ENCODE results near the gene KCNH2.

KCNH2 gene

DNA sequence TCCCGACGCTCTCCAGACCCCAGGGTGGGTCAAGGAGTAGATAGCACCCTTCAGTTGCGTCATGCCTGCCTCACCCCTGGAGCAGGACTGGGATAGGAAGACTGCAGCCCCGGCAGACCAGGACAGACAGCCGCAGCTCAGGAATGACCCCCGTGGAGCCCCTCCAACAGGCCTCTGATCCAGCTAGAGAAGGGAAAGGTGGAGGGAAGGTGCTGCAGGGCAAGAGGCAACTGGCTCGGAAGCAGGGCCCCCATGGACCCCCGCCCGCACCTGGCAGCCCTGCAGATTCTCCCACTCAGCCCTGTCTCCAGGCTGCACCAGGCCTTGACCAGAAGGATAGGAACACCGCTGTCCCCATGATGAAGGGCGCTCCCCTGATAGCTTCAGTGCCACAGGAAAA, 7.7 kb downstream of the KCNH2 start:
- no peak overlapping the region for H3K4me3 ChIP-seq (ENCODE audit: low read length)
- H3K36me3 ChIP-seq (ENCODE audit: control insufficient read depth, low read length): no peaks in the 10 kb centered on the region
- H4K20me1 ChIP-seq (ENCODE audit: control insufficient read depth, insufficient read depth, low read depth, low read length): no peaks in the 10 kb centered on the region; the same call in 1 of the 2 replicates
- H3K9me2 ChIP-seq (replicated peaks; ENCODE audit: control insufficient read depth, low read length): no peaks in the 10 kb centered on the region
- H3K27me3 ChIP-seq (ENCODE audit: control insufficient read depth, low read length): 0 out of 2 replicates have a peak, but pooled peaks cover 13% of the 10 kb centered on the region
- H3K27ac ChIP-seq (ENCODE audit: low read depth, low read length): no peak overlapping the region
- H3F3A ChIP-seq (ENCODE audit: control insufficient read depth, insufficient read depth): no peaks in the 10 kb centered on the region; the same call in 1 of the 2 replicates
- H3K4me1 ChIP-seq (ENCODE audit: control insufficient read depth, low read length): peaks cover 12% of the 10 kb centered on the region
- H3K9me3 ChIP-seq (ENCODE audit: control insufficient read depth, insufficient read depth, low read length): no peaks in the 10 kb centered on the region
- H3K79me2 ChIP-seq (ENCODE audit: control insufficient read depth, low read length): no peaks in the 10 kb centered on the region
- no peak overlapping the region for H3K4me2 ChIP-seq (ENCODE audit: low read length)
- TF ChIP-seq, protein P1, sequence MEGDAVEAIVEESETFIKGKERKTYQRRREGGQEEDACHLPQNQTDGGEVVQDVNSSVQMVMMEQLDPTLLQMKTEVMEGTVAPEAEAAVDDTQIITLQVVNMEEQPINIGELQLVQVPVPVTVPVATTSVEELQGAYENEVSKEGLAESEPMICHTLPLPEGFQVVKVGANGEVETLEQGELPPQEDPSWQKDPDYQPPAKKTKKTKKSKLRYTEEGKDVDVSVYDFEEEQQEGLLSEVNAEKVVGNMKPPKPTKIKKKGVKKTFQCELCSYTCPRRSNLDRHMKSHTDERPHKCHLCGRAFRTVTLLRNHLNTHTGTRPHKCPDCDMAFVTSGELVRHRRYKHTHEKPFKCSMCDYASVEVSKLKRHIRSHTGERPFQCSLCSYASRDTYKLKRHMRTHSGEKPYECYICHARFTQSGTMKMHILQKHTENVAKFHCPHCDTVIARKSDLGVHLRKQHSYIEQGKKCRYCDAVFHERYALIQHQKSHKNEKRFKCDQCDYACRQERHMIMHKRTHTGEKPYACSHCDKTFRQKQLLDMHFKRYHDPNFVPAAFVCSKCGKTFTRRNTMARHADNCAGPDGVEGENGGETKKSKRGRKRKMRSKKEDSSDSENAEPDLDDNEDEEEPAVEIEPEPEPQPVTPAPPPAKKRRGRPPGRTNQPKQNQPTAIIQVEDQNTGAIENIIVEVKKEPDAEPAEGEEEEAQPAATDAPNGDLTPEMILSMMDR (IDR thresholded peaks at IDR 0.05; ENCODE audit: low read depth, low read length, poor library complexity, severe bottlenecking): no peak
- no peak for TF ChIP-seq EZH2phosphoT487 (IDR thresholded peaks at IDR 0.05; ENCODE audit: borderline replicate concordance, low read length)

DNA sequence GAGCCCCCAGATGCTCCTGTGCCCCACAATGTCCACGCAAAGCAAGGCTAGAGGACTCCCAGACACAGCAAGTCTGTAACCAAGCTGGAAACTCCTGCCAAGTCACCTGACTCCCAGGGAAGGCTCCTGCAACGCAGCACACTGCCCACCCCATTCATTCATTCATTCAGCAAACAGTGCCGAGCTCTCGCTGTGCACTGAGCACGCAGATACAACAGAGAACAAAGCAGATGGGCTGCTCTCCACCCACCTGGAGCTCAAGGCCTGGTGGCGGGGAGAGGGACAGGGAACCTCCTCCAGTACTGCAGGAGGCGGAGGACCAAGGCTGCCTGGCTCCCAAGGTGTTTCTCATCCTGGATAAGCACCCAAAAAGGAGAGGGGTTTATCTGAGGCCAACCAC, 8.6 kb downstream of the KCNH2 start:
- no peaks in the 10 kb centered on the region; the same call in 1 of the 2 replicates for H4K20me1 ChIP-seq (ENCODE audit: control insufficient read depth, insufficient read depth, low read depth, low read length)
- no peaks in the 10 kb centered on the region for H3K36me3 ChIP-seq (ENCODE audit: control insufficient read depth, low read length)
- TF ChIP-seq, protein P1 (IDR thresholded peaks at IDR 0.05; ENCODE audit: low read depth, low read length, poor library complexity, severe bottlenecking): no peak
- TF ChIP-seq EZH2phosphoT487 (IDR thresholded peaks at IDR 0.05; ENCODE audit: borderline replicate concordance, low read length): no peak
- 0 out of 2 replicates have a peak, but pooled peaks cover 14% of the 10 kb centered on the region for H3K27me3 ChIP-seq (ENCODE audit: control insufficient read depth, low read length)
- no peak overlapping the region for H3K4me2 ChIP-seq (ENCODE audit: low read length)
- no peak overlapping the region for H3K4me3 ChIP-seq (ENCODE audit: low read length)
- no peak overlapping the region for H3K27ac ChIP-seq (ENCODE audit: low read depth, low read length)
- no peaks in the 10 kb centered on the region for H3K79me2 ChIP-seq (ENCODE audit: control insufficient read depth, low read length)
- H3K4me1 ChIP-seq (ENCODE audit: control insufficient read depth, low read length): peaks cover 11% of the 10 kb centered on the region
- no peaks in the 10 kb centered on the region; the same call in 1 of the 2 replicates for H3F3A ChIP-seq (ENCODE audit: control insufficient read depth, insufficient read depth)
- no peaks in the 10 kb centered on the region for H3K9me3 ChIP-seq (ENCODE audit: control insufficient read depth, insufficient read depth, low read length)
- H3K9me2 ChIP-seq (replicated peaks; ENCODE audit: control insufficient read depth, low read length): no peaks in the 10 kb centered on the region

DNA sequence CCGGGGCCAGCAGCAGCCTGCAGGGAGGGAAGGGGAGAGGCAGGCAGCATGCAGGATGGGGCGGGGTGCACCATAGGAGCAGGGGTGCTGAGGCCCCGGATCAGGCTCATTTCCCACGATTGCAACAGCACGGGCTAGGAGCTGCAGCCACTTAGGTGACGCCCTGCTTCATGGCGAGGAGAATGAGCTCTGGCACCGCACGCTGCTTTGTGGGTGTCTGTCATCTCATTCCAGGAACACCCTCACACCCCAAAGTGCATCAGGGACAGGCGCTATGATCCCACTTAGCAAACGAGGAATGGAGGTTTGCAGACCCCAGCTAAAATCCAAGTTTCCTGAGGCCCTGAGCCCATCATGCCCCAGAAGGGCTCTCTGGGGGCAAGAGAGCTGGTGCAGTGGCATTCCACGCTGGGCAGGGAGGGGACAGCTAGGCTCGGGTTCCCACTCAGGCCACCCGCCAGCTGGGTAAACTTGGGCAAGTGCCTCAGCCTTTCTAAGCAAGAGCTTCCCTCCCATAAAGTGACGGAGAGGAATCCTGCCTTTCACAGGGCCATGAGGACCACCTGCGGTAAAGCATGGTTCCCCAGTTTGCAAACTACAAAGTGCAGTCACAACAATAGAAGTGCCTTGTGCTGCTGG, 9.3 kb downstream of the KCNH2 start:
- H3K27me3 ChIP-seq (ENCODE audit: control insufficient read depth, low read length): 0 out of 2 replicates have a peak, but pooled peaks cover 14% of the 10 kb centered on the region
- TF ChIP-seq EZH2phosphoT487 (IDR thresholded peaks at IDR 0.05; ENCODE audit: borderline replicate concordance, low read length): no peak
- TF ChIP-seq, protein P1 (IDR thresholded peaks at IDR 0.05; ENCODE audit: low read depth, low read length, poor library complexity, severe bottlenecking): no peak
- no peaks in the 10 kb centered on the region; the same call in 1 of the 2 replicates for H3F3A ChIP-seq (ENCODE audit: control insufficient read depth, insufficient read depth)
- no peaks in the 10 kb centered on the region for H3K36me3 ChIP-seq (ENCODE audit: control insufficient read depth, low read length)
- no peaks in the 10 kb centered on the region for H3K79me2 ChIP-seq (ENCODE audit: control insufficient read depth, low read length)
- no peaks in the 10 kb centered on the region for H3K9me3 ChIP-seq (ENCODE audit: control insufficient read depth, insufficient read depth, low read length)
- no peak overlapping the region for H3K4me2 ChIP-seq (ENCODE audit: low read length)
- H4K20me1 ChIP-seq (ENCODE audit: control insufficient read depth, insufficient read depth, low read depth, low read length): no peaks in the 10 kb centered on the region; the same call in 1 of the 2 replicates
- no peaks in the 10 kb centered on the region for H3K9me2 ChIP-seq (replicated peaks; ENCODE audit: control insufficient read depth, low read length)
- peaks cover 6% of the 10 kb centered on the region for H3K4me1 ChIP-seq (ENCODE audit: control insufficient read depth, low read length)
- no peak overlapping the region for H3K4me3 ChIP-seq (ENCODE audit: low read length)
- H3K27ac ChIP-seq (ENCODE audit: low read depth, low read length): no peak overlapping the region
